Activated B cell treated with CpG ODN at 0.5 μM for 24 hours (primary cell): Measurements from ENCODE around the gene CCDC6. TPM values are rescaled to one million over a fixed set of nuclear protein-coding genes. Genes with fewer than 3 reads are reported as not detected.
"Not testable (repeated sequence)": the region's sequence is repeated elsewhere in the genome, so short reads cannot be mapped to it uniquely, and the experiment has no call there.

ENCODE experiments used
- ATAC-seq: fragments of 200-7000 bp; cut with Tn5 transposase; one replicate; pipeline ENCODE4 v1.10.0; 2021; ENCODE audit warnings: low read depth, mild to moderate bottlenecking, moderate library complexity
- CTCF ChIA-PET: fragments of 350-600 bp; sonication (Branson Sonifier 250); formaldehyde crosslinking; loops from one replicate; lab custom pipeline; 2021; ENCODE audit warnings: antibody characterized with exemption; lab: Charles Lee
- POLR2A ChIA-PET: fragments of 350-600 bp; sonication (Branson Sonifier 250); formaldehyde crosslinking; loops from one replicate; lab custom pipeline; 2021; ENCODE audit warnings: antibody characterized with exemption; lab: Charles Lee
- DNase-seq: peaks from one replicate; pipeline ENCODE4 v3.0.0; 2022
- H3K27ac Mint-ChIP-seq: one replicate; pipeline ENCODE4 v1.8.0; 2020; ENCODE audit warnings: mixed read lengths
- H3K27me3 Mint-ChIP-seq: one replicate; pipeline ENCODE4 v1.8.0; 2021; ENCODE audit warnings: mixed read lengths
- H3K36me3 Mint-ChIP-seq: one replicate; pipeline ENCODE4 v1.8.0; 2021; ENCODE audit warnings: low read depth, mixed read lengths
- H3K4me1 Mint-ChIP-seq: one replicate; pipeline ENCODE4 v1.8.0; 2021; ENCODE audit warnings: mixed read lengths
- H3K4me3 Mint-ChIP-seq: one replicate; pipeline ENCODE4 v1.8.0; 2020; ENCODE audit warnings: mild to moderate bottlenecking, mixed read lengths
- H3K9me3 Mint-ChIP-seq: one replicate; pipeline ENCODE4 v1.8.0; 2020; ENCODE audit warnings: mixed read lengths
- intact Hi-C: fragments of 100-400 bp; cut with micrococcal nuclease; formaldehyde crosslinking; loops from one replicate; pipeline ENCODE4 v1.15.1; 2024
- total RNA-seq: library from RNA; stranded (reverse); gene quantifications from 2 replicates; pipeline ENCODE4 v1.2.3, GENCODE V29; 2022
- TF ChIP-seq, protein P1 (sequence below): fragments of 200-600 bp; IDR thresholded peaks from one replicate; pipeline ENCODE4 v1.8.0; 2022; ENCODE audit warnings: antibody characterized with exemption, mild to moderate bottlenecking

The CCDC6 gene
- total RNA-seq, 1 donor from 2014 or later: 32.2 TPM

DNA sequence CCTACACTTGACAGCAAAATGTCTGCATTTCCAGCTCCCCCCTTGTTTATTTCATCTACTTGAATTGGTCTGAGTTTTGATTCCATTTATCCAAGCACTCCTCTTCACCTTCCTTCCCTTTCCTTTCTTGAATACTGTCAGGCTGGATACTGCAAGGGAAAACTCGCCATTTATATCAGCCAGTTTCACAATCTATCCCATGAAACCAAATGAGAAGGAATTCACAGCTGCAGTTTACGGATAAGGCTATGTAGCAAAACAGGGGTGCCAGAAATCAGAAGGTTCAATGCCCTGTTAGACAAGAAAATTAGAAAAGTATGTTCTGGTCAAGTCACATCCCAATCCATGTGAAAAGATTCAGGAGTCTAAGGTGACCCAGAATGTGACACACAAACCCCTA is 28.1 kb downstream of the CCDC6 start:
- ATAC-seq: no peak
- H3K4me3 Mint-ChIP-seq: no peak overlapping the region
- no peak for DNase-seq
- peaks cover 90% of the 10 kb centered on the region for H3K4me1 Mint-ChIP-seq
- ChIA-PET CTCF (no interaction called here), POLR2A (interaction anchor here (4.6 kb wide), 1 partner anchor 27 kb away, joined by 34 read pairs; the partner anchor contains the start of gene CCDC6)
- H3K27ac Mint-ChIP-seq: no peak overlapping the region
- no peaks in the 10 kb centered on the region for H3K36me3 Mint-ChIP-seq
- intact Hi-C loops: no loop called here
- H3K9me3 Mint-ChIP-seq: no peaks in the 10 kb centered on the region
- TF ChIP-seq, protein P1, sequence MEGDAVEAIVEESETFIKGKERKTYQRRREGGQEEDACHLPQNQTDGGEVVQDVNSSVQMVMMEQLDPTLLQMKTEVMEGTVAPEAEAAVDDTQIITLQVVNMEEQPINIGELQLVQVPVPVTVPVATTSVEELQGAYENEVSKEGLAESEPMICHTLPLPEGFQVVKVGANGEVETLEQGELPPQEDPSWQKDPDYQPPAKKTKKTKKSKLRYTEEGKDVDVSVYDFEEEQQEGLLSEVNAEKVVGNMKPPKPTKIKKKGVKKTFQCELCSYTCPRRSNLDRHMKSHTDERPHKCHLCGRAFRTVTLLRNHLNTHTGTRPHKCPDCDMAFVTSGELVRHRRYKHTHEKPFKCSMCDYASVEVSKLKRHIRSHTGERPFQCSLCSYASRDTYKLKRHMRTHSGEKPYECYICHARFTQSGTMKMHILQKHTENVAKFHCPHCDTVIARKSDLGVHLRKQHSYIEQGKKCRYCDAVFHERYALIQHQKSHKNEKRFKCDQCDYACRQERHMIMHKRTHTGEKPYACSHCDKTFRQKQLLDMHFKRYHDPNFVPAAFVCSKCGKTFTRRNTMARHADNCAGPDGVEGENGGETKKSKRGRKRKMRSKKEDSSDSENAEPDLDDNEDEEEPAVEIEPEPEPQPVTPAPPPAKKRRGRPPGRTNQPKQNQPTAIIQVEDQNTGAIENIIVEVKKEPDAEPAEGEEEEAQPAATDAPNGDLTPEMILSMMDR: no peak
- H3K27me3 Mint-ChIP-seq: no peaks in the 10 kb centered on the region

DNA sequence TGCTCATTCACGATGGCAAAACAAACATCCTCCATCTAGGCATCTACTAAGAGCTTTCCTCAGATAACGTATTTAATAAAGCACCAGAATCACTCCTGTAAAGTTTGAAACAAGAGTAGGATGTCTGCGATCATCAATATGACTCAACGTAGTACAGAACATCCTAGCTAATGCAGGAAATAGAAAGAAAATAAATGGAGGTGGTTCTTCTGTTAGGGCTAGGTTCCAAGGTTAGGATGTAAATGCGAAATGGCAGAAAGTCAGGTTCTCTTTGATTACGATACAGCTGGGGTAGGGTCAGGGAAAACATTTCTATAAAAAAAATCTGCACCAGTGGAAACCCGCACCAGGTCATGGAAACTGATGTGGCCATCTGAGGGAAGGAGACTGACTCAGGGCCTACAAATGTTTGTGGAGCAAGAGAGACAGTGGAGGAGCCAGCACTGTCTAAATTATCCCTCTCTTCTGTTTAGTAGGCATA is 29.1 kb downstream of the CCDC6 start:
- Mint-ChIP-seq H3K27me3 (no peaks in the 10 kb centered on the region), H3K9me3 (no peaks in the 10 kb centered on the region), H3K4me3 (no peak overlapping the region), H3K27ac (no peak overlapping the region), H3K4me1 (peaks cover 94% of the 10 kb centered on the region), H3K36me3 (no peaks in the 10 kb centered on the region)
- no peak for ATAC-seq
- TF ChIP-seq, protein P1: no peak
- ChIA-PET CTCF (interaction anchor here (1.0 kb wide), 1 partner anchor 29 kb away, joined by 5 read pairs; the partner anchor contains the start of gene CCDC6), POLR2A (interaction anchor here (0.7 to 4.6 kb wide), 3 partner anchors 12 to 1411 kb away, joined by 5 to 34 read pairs (median 6); partner anchors contain the start of gene CCDC6)
- intact Hi-C loops: no loop called here
- DNase-seq: no peak

DNA sequence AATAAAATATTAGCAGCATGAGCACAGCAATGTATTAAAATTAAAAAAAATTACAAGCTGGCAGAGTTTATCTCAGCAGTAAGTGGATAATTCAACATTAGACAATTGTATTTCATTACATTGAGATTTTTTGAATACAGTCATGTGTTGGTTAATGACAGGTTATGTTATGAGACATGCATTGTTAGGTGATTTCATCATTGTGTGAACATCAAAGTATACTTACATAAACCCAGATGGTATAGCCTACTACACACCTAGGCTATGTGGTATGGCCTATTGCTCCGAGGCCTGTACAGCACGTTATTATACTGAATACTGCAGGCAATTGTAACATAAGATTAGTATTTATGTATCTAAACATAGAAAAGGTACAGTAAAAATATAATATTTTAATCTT is 29.7 kb downstream of the CCDC6 start:
- TF ChIP-seq, protein P1: no peak
- ATAC-seq: no peak
- ChIA-PET CTCF (interaction anchor here (0.6 to 1.0 kb wide), 3 partner anchors 30 to 695 kb away, joined by 3 to 5 read pairs (median 3); partner anchors contain the start of gene CCDC6), POLR2A (interaction anchor here (0.7 to 4.6 kb wide), 4 partner anchors 11 to 1412 kb away, joined by 3 to 34 read pairs (median 6); partner anchors contain the start of gene CCDC6)
- DNase-seq: no peak
- no peak overlapping the region for H3K4me3 Mint-ChIP-seq
- peaks cover 98% of the 10 kb centered on the region for H3K4me1 Mint-ChIP-seq
- H3K36me3 Mint-ChIP-seq: peaks cover 2% of the 10 kb centered on the region
- no peaks in the 10 kb centered on the region for H3K9me3 Mint-ChIP-seq
- intact Hi-C loops: no loop called here
- H3K27ac Mint-ChIP-seq: peak overlapping the region; percentile 25
- no peaks in the 10 kb centered on the region for H3K27me3 Mint-ChIP-seq

DNA sequence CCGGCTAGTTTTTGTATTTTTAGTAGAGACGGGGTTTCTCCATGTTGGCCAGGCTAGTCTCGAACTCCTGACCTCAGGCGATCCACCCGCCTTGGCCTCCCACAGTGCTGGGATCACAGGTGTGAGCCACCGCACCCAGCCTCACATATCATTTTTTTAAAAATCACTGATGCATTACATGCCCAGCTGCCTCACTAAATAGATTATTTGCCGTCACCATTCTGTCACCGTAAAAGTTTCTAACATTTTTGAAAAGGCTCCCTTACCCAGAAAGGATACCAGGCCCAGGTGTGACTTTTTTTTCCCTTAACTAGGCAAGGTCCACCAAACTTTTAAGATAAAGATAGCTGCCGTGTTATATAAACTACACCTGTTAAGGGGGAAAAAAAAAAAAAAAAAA is 30.1 kb downstream of the CCDC6 start:
- H3K27me3 Mint-ChIP-seq, H3K9me3 Mint-ChIP-seq, intact Hi-C loops, DNase-seq, ATAC-seq, H3K36me3 Mint-ChIP-seq: not testable (repeated sequence)
- Mint-ChIP-seq H3K4me3 (peak overlapping the region; percentile 6), H3K4me1 (peaks cover 95% of the 10 kb centered on the region), H3K27ac (peak overlapping the region; percentile 59)
- POLR2A ChIA-PET: interaction anchor here (0.7 to 4.6 kb wide), 5 partner anchors 10 to 1412 kb away, joined by 3 to 34 read pairs (median 6); partner anchors contain the start of gene CCDC6
- CTCF ChIA-PET: interaction anchor here (0.6 to 1.3 kb wide), 3 partner anchors 11 to 696 kb away, joined by 3 to 6 read pairs (median 3); no protein-coding TSS in a partner anchor

DNA sequence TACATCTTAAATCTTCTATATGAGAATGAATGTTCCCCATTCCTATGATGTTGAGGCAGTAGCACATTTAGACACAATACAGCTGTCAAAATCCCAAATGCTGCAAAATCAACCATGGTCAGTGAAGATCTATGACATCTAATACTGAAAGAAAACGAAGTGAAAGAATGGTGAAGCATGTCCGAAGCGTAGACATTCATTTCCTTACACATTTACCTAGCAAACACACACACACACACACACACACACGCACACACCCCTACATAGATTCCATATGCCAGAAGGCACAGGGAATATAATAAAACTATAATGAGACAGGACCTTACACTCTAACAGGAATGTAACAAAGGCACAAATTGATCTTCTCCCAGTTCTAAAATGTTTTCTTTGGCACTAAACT is 32.5 kb downstream of the CCDC6 start:
- ChIA-PET CTCF (interaction anchor here (0.7 to 4.7 kb wide), 4 partner anchors 8 to 32 kb away, joined by 3 to 28 read pairs (median 6); partner anchors contain the start of gene CCDC6), POLR2A (interaction anchor here (1.0 to 1.7 kb wide), 3 partner anchors 9 to 33 kb away, joined by 3 to 10 read pairs (median 8); partner anchors contain the start of gene CCDC6)
- Mint-ChIP-seq H3K27me3 (no peaks in the 10 kb centered on the region), H3K4me3 (peak overlapping the region; percentile 20), H3K36me3 (peaks cover 2% of the 10 kb centered on the region), H3K27ac (peak overlapping the region; percentile 74), H3K9me3 (no peaks in the 10 kb centered on the region), H3K4me1 (peaks cover 90% of the 10 kb centered on the region)
- DNase-seq (no peak), ATAC-seq (peak; percentile 77)
- TF ChIP-seq, protein P1: no peak
- intact Hi-C loops: loop anchor here (1.0 kb wide), 1 partner anchor 11 kb away; no protein-coding TSS in a partner anchor
